ENCODE measurements around the gene NSMF. TPM values are rescaled to one million over a fixed set of nuclear protein-coding genes. Genes with fewer than 3 reads are reported as not detected.

NSMF gene
- total and polyA plus RNA-seq, 10 of the 15 experiments (the other 5 are each of a cell fraction or from before 2014, with no cell fraction given), result 0.13 to 44.3 (median 13.4) TPM

DNA sequence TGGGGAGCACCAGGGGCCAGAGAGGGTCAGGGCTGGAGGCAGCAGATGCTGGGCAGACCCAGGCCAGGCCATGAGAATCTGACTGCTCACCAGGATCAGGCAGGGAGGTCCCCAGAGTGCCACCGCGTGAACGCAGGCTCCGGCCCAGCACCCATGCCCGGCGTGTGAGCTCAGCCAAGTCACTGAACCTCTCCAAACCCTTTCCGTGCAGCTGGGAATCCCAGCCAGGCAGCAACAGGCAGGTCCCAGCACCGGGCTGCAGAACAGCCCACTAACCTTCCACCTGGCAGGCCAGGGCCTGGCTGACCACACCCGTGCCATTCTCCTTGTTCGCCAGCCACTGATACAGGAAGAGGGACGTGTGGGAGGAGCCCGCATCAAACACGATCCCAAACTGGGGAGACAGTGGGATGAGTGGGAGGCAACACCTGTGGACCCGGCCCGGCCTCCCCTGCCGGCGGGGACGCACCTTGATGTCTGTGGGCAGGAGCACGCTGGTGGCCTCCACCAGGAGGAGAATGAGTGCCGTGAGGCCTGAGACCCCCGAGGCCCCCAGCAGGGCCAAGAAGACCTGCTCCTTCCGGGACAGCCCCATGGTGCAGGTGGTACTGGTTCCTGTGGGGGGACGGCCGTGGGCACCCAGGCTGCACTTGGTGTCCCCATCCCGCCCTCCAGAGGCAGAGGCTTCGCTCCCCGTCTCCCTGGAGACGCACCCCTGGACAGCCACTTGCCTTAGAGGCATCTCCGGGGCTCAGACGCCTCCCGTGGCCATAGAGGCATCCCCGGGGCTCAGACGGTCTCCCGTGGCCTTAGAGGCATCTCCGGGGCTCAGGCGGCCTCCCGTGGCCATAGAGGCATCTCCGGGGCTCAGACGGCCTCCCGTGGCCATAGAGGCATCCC lies 21.2 kb downstream of the NSMF start:
- no peak for TF ChIP-seq KLF5 (IDR thresholded peaks at IDR 0.05; ENCODE audit: partially characterized antibody)
- TF ChIP-seq, protein P1, sequence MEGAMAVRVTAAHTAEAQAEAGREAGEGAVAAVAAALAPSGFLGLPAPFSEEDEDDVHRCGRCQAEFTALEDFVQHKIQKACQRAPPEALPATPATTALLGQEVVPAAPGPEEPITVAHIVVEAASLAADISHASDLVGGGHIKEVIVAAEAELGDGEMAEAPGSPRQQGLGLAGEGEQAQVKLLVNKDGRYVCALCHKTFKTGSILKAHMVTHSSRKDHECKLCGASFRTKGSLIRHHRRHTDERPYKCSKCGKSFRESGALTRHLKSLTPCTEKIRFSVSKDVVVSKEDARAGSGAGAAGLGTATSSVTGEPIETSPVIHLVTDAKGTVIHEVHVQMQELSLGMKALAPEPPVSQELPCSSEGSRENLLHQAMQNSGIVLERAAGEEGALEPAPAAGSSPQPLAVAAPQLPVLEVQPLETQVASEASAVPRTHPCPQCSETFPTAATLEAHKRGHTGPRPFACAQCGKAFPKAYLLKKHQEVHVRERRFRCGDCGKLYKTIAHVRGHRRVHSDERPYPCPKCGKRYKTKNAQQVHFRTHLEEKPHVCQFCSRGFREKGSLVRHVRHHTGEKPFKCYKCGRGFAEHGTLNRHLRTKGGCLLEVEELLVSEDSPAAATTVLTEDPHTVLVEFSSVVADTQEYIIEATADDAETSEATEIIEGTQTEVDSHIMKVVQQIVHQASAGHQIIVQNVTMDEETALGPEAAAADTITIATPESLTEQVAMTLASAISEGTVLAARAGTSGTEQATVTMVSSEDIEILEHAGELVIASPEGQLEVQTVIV (IDR thresholded peaks at IDR 0.05; ENCODE audit: borderline replicate concordance, partially characterized antibody), result no peak
- in situ Hi-C loops (cut with MboI) (no loop called here), intact Hi-C loops (cut with micrococcal nuclease; ENCODE audit: unreplicated experiment) (no loop called here)
- Histone ChIP-seq H3K27me3 (replicated peaks in 1 of 2; ENCODE audit: control insufficient read depth in 2 of 2, insufficient read depth in 2 of 2, low read length in 1 of 2) (no peaks in the 10 kb centered on the region), H3K9me3 (replicated peaks; ENCODE audit: control insufficient read depth, insufficient read depth, low read length) (no peaks in the 10 kb centered on the region), H3K27ac (ENCODE audit: control insufficient read depth, insufficient read depth) (no peak overlapping the region), H3K79me2 (ENCODE audit: control insufficient read depth, insufficient read depth, low read length) (no peaks in the 10 kb centered on the region), H4K20me1 (ENCODE audit: control insufficient read depth, insufficient read depth) (no peaks in the 10 kb centered on the region), H3K36me3 (ENCODE audit: control insufficient read depth in 2 of 2, insufficient read depth in 2 of 2, low read length in 1 of 2) (no peaks in the 10 kb centered on the region), H3K4me2 (ENCODE audit: control insufficient read depth, insufficient read depth) (no peak overlapping the region), H3K9ac (ENCODE audit: control insufficient read depth, insufficient read depth, low read length) (no peak overlapping the region), H3K4me1 (ENCODE audit: control insufficient read depth, insufficient read depth, low read length) (no peaks in the 10 kb centered on the region), H2AFZ (ENCODE audit: control insufficient read depth, low read depth, low read length) (no peak overlapping the region), H3K4me3 (no peak overlapping the region)
- ATAC-seq (no peak), DNase-seq (ENCODE audit: low read depth, low spot score) (no peak), FAIRE-seq (no peak)
- 56% methylated on average over 36 of the region's 40 CpGs for WGBS (ENCODE audit: insufficient coverage, insufficient replicate concordance, low lambda C conversion rate, missing lambda C conversion rate)
- POLR2A ChIA-PET, result no interaction called here
- RAD21 ChIA-PET (ENCODE audit: unreplicated experiment), result no interaction called here
- SMC1A ChIA-PET (ENCODE audit: uncharacterized antibody, unreplicated experiment), result no interaction called here
- CTCF ChIA-PET, result no interaction called here
- no TSS peak for BruUV-seq (replicated peaks)
